Astrocyte (in vitro differentiated cells and primary cell): ENCODE data around the gene UGT1A4. TPM values are rescaled to one million over a fixed set of nuclear protein-coding genes. Genes with fewer than 3 reads are reported as not detected.
"Not testable (repeated sequence)": the region's sequence is repeated elsewhere in the genome, so short reads cannot be mapped to it uniquely, and the experiment has no call there.

Experiments
- DNase-seq: peaks from one replicate; pipeline ENCODE4 v3.0.0-alpha.2; 2010; ENCODE audit warnings: low read depth
- FAIRE-seq: peaks from 2 replicates; lab custom pipeline; 2011; peaks lifted over from hg19 to GRCh38; lab: Jason Lieb, UNC
- H2AFZ ChIP-seq: 2 replicates; pipeline ENCODE4 v1.6.0; 2012; ENCODE audit warnings: low read depth, low read length, inconsistent platforms
- H3K27ac ChIP-seq: 2 replicates; pipeline ENCODE4 v1.5.1; 2011; ENCODE audit warnings: low read depth, low read length, inconsistent platforms
- H3K27me3 ChIP-seq: 2 replicates; pipeline ENCODE4 v1.6.0; 2011; ENCODE audit warnings: low read length, inconsistent platforms; ENCODE audit not compliant: insufficient read depth
- H3K36me3 ChIP-seq: 2 replicates; pipeline ENCODE4 v1.5.1; 2011; ENCODE audit warnings: low read length, inconsistent platforms; ENCODE audit not compliant: insufficient read depth
- H3K4me1 ChIP-seq: 2 replicates; pipeline ENCODE4 v1.5.1; 2011; ENCODE audit warnings: low read length, inconsistent platforms; ENCODE audit not compliant: insufficient read depth
- H3K4me2 ChIP-seq: 2 replicates; pipeline ENCODE4 v1.6.0; 2012; ENCODE audit warnings: low read length, inconsistent platforms
- H3K4me3 ChIP-seq: 2 replicates; pipeline ENCODE4 v1.5.1; 2011; ENCODE audit warnings: low read depth, mild to moderate bottlenecking, low read length, inconsistent platforms; ENCODE audit not compliant: insufficient read depth
- H3K79me2 ChIP-seq: 2 replicates; pipeline ENCODE4 v1.6.0; 2012; ENCODE audit warnings: mild to moderate bottlenecking, low read length, inconsistent platforms; ENCODE audit not compliant: insufficient read depth
- H3K9ac ChIP-seq: 2 replicates; pipeline ENCODE4 v1.6.0; 2012; ENCODE audit warnings: mild to moderate bottlenecking, low read length, inconsistent platforms
- H3K9me3 ChIP-seq: 2 replicates; pipeline ENCODE4 v1.5.1; 2012; ENCODE audit warnings: low read depth, mild to moderate bottlenecking, low read length, inconsistent platforms; ENCODE audit not compliant: insufficient read depth
- H4K20me1 ChIP-seq: 2 replicates; pipeline ENCODE4 v1.6.0; 2012; ENCODE audit warnings: low read length, inconsistent platforms; ENCODE audit not compliant: insufficient read depth
- H3K27ac Mint-ChIP-seq: one replicate; pipeline ENCODE4 v1.8.0; 2021; ENCODE audit warnings: mild to moderate bottlenecking, mixed read lengths; ENCODE audit not compliant: unreplicated experiment
- H3K27me3 Mint-ChIP-seq: one replicate; pipeline ENCODE4 v1.8.0; 2021; ENCODE audit warnings: low read depth, mixed read lengths; ENCODE audit not compliant: unreplicated experiment
- H3K36me3 Mint-ChIP-seq: one replicate; pipeline ENCODE4 v1.8.0; 2021; ENCODE audit warnings: low read depth, mixed read lengths; ENCODE audit not compliant: unreplicated experiment
- H3K4me1 Mint-ChIP-seq: one replicate; pipeline ENCODE4 v1.8.0; 2021; ENCODE audit warnings: low read depth, mixed read lengths; ENCODE audit not compliant: unreplicated experiment
- H3K4me3 Mint-ChIP-seq: one replicate; pipeline ENCODE4 v1.8.0; 2021; ENCODE audit warnings: mild to moderate bottlenecking, moderate library complexity, mixed read lengths; ENCODE audit not compliant: unreplicated experiment
- H3K9me3 Mint-ChIP-seq: one replicate; pipeline ENCODE4 v1.8.0; 2021; ENCODE audit warnings: mild to moderate bottlenecking, mixed read lengths; ENCODE audit not compliant: unreplicated experiment
- EZH2 ChIP-seq: IDR thresholded peaks from 2 replicates; pipeline ENCODE4 v1.6.1; 2012; ENCODE audit warnings: mild to moderate bottlenecking, low read length, inconsistent platforms; ENCODE audit not compliant: insufficient read depth
- total RNA-seq: library from RNA; stranded (reverse); gene quantifications from 2 replicates; pipeline ENCODE4 v1.2.1, GENCODE V29; 2021
- TF ChIP-seq, protein P1 (sequence below): IDR thresholded peaks from 2 replicates; pipeline ENCODE4 v1.5.1; 2011; ENCODE audit warnings: low read depth, mild to moderate bottlenecking, inconsistent platforms, low read length, moderate library complexity; ENCODE audit not compliant: insufficient read depth

Gene UGT1A4
- total RNA-seq, 1 donor from 2014 or later: not detected

GRCh38 chr2:233713262-233713615 is 5.3 kb upstream of the UGT1A4 start:
- no peaks in the 10 kb centered on the region for H3K9me3 ChIP-seq
- H3K4me2 ChIP-seq: no peak overlapping the region
- H3K27ac Mint-ChIP-seq: no peak overlapping the region
- no peaks in the 10 kb centered on the region for H3K36me3 Mint-ChIP-seq
- peaks cover 24% of the 10 kb centered on the region for H3K27me3 Mint-ChIP-seq
- no peak for DNase-seq
- H3K4me3 Mint-ChIP-seq: no peak overlapping the region
- H3K9ac ChIP-seq: no peak overlapping the region
- TF ChIP-seq, protein P1, sequence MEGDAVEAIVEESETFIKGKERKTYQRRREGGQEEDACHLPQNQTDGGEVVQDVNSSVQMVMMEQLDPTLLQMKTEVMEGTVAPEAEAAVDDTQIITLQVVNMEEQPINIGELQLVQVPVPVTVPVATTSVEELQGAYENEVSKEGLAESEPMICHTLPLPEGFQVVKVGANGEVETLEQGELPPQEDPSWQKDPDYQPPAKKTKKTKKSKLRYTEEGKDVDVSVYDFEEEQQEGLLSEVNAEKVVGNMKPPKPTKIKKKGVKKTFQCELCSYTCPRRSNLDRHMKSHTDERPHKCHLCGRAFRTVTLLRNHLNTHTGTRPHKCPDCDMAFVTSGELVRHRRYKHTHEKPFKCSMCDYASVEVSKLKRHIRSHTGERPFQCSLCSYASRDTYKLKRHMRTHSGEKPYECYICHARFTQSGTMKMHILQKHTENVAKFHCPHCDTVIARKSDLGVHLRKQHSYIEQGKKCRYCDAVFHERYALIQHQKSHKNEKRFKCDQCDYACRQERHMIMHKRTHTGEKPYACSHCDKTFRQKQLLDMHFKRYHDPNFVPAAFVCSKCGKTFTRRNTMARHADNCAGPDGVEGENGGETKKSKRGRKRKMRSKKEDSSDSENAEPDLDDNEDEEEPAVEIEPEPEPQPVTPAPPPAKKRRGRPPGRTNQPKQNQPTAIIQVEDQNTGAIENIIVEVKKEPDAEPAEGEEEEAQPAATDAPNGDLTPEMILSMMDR: no peak
- TF ChIP-seq EZH2: no peak
- H3K36me3 ChIP-seq: no peaks in the 10 kb centered on the region
- no peak overlapping the region for H2AFZ ChIP-seq
- peaks cover under 1% of the 10 kb centered on the region for H3K4me1 ChIP-seq
- H3K9me3 Mint-ChIP-seq: peaks cover 2% of the 10 kb centered on the region
- FAIRE-seq: no peak
- H3K4me3 ChIP-seq: no peak overlapping the region
- H4K20me1 ChIP-seq: no peaks in the 10 kb centered on the region
- H3K27ac ChIP-seq: no peak overlapping the region
- no peaks in the 10 kb centered on the region for H3K4me1 Mint-ChIP-seq
- no peaks in the 10 kb centered on the region for H3K79me2 ChIP-seq
- no peaks in the 10 kb centered on the region for H3K27me3 ChIP-seq

GRCh38 chr2:233714121-233714520 is 4.4 kb upstream of the UGT1A4 start:
- H2AFZ ChIP-seq: no peak overlapping the region
- Mint-ChIP-seq H3K36me3 (no peaks in the 10 kb centered on the region), H3K27me3 (peaks cover 29% of the 10 kb centered on the region), H3K27ac (no peak overlapping the region), H3K4me1 (no peaks in the 10 kb centered on the region), H3K9me3 (peaks cover 2% of the 10 kb centered on the region), H3K4me3 (no peak overlapping the region)
- H3K36me3 ChIP-seq: no peaks in the 10 kb centered on the region
- DNase-seq (no peak), FAIRE-seq (no peak)
- H3K4me2 ChIP-seq: no peak overlapping the region
- H3K27ac ChIP-seq: no peak overlapping the region
- no peaks in the 10 kb centered on the region for H4K20me1 ChIP-seq
- no peaks in the 10 kb centered on the region for H3K79me2 ChIP-seq
- H3K9me3 ChIP-seq: no peaks in the 10 kb centered on the region
- no peak overlapping the region for H3K4me3 ChIP-seq
- no peak for TF ChIP-seq EZH2
- TF ChIP-seq, protein P1: no peak
- no peak overlapping the region for H3K9ac ChIP-seq
- H3K27me3 ChIP-seq: no peaks in the 10 kb centered on the region
- H3K4me1 ChIP-seq: no peaks in the 10 kb centered on the region

- Mint-ChIP-seq H3K36me3 (peaks cover 4% of the 10 kb centered on the region), H3K27ac (no peak within 1 kb of the TSS), H3K4me1 (no peaks in the 10 kb centered on the region), H3K9me3 (peaks cover 5% of the 10 kb centered on the region), H3K27me3 (peaks cover 34% of the 10 kb centered on the region), H3K4me3 (no peak within 1 kb of the TSS)
- H3K79me2 ChIP-seq: no peaks in the 10 kb centered on the region
- no peaks in the 10 kb centered on the region for H4K20me1 ChIP-seq
- no peaks in the 10 kb centered on the region for H3K4me1 ChIP-seq
- DNase-seq (no peak), FAIRE-seq (no peak)
- no peaks in the 10 kb centered on the region for H3K27me3 ChIP-seq
- TF ChIP-seq, protein P1: no peak
- TF ChIP-seq EZH2: no peak
- no peak within 1 kb of the TSS for H3K9ac ChIP-seq
- H3K4me3 ChIP-seq: no peak within 1 kb of the TSS
- no peak within 1 kb of the TSS for H3K27ac ChIP-seq
- H3K9me3 ChIP-seq: no peaks in the 10 kb centered on the region
- no peak within 1 kb of the TSS for H2AFZ ChIP-seq
- no peaks in the 10 kb centered on the region for H3K36me3 ChIP-seq
- no peak within 1 kb of the TSS for H3K4me2 ChIP-seq
These were observed 10.3 kb downstream of the UGT1A4 start, which contains the start of gene UGT1A3 for GRCh38 chr2:233728723-233729301. UGT1A3 (plus strand) TSS chr2:233729042; CDS start chr2:233729127, 85 bp downstream.

GRCh38 chr2:233736868-233737653 is 18.5 kb downstream of the UGT1A4 start:
- not testable (repeated sequence) for FAIRE-seq, H3K36me3 ChIP-seq, H3K4me3 ChIP-seq, H3K4me2 ChIP-seq, H3K9me3 ChIP-seq, H4K20me1 ChIP-seq, H2AFZ ChIP-seq, H3K27me3 ChIP-seq, H3K4me1 Mint-ChIP-seq, H3K79me2 ChIP-seq, H3K4me3 Mint-ChIP-seq, H3K9ac ChIP-seq, H3K27ac ChIP-seq, H3K27ac Mint-ChIP-seq, DNase-seq, H3K4me1 ChIP-seq, H3K9me3 Mint-ChIP-seq, H3K36me3 Mint-ChIP-seq
- peaks cover 20% of the 10 kb centered on the region for H3K27me3 Mint-ChIP-seq
